Large intestine (tissue), 3 donors: ENCODE data around the gene CALCOCO1. TPM values are rescaled to one million over a fixed set of nuclear protein-coding genes. Genes with fewer than 3 reads are reported as not detected.
A peak's percentile ranks its signal among the peaks of the same experiment; 100 is the strongest.

ENCODE experiments used
- DNase-seq, 2 donors: peaks; one replicate each; pipeline versions ENCODE4 v3.0.0 to v3.0.0-alpha.2; 2013
- H3K27ac ChIP-seq: one replicate; pipeline ENCODE4 v1.5.1; 2013; ENCODE audit warnings: low read length
- H3K27me3 ChIP-seq: 2 replicates; pipeline ENCODE4 v1.6.1; 2013; ENCODE audit warnings: low read length; ENCODE audit not compliant: control insufficient read depth, insufficient read depth
- H3K36me3 ChIP-seq: 2 replicates; pipeline ENCODE4 v1.6.1; 2013; ENCODE audit warnings: low read length; ENCODE audit not compliant: control insufficient read depth, insufficient read depth
- H3K4me1 ChIP-seq: one replicate; pipeline ENCODE4 v1.6.1; 2013; ENCODE audit warnings: low read length; ENCODE audit not compliant: control insufficient read depth, insufficient read depth
- H3K4me3 ChIP-seq: one replicate; pipeline ENCODE4 v1.5.1; 2013; ENCODE audit warnings: low read length
- H3K9me3 ChIP-seq: one replicate; pipeline ENCODE4 v1.6.1; 2013; ENCODE audit warnings: mild to moderate bottlenecking, low read depth, low read length, moderate library complexity; ENCODE audit not compliant: control insufficient read depth
- WGBS: methylation state at CpG from one replicate; pipeline ENCODE4 v1.1.5; 2013; ENCODE audit warnings: low lambda C conversion rate; ENCODE audit not compliant: insufficient coverage; 5-methylcytosine and 5-hydroxymethylcytosine counted together
- polyA plus RNA-seq: library from polyadenylated mRNA; unstranded; fragments of 120-200 nt; gene quantifications from one replicate; pipeline ENCODE4 v1.2.1, GENCODE V29; 2013

CALCOCO1 gene
- polyA plus RNA-seq, 1 donor: 91.5 TPM

- H3K27ac ChIP-seq: no peak overlapping the region
- DNase-seq: no peak
- peaks cover 93% of the 10 kb centered on the region for H3K27me3 ChIP-seq
- peaks cover 5% of the 10 kb centered on the region for H3K9me3 ChIP-seq
- WGBS: no CpG with 5 or more reads among the region's 7 CpGs
- peaks cover 13% of the 10 kb centered on the region for H3K4me1 ChIP-seq
- no peak overlapping the region for H3K4me3 ChIP-seq
- no peaks in the 10 kb centered on the region for H3K36me3 ChIP-seq
Measured at GRCh38 chr12:53754188-53754585, 26.9 kb upstream of the CALCOCO1 start.

- Histone ChIP-seq H3K4me1 (peaks cover 13% of the 10 kb centered on the region), H3K9me3 (peaks cover 5% of the 10 kb centered on the region), H3K36me3 (no peaks in the 10 kb centered on the region), H3K4me3 (no peak overlapping the region), H3K27me3 (peaks cover 93% of the 10 kb centered on the region), H3K27ac (no peak overlapping the region)
- DNase-seq: no peak
- no CpG with 5 or more reads among the region's 3 CpGs for WGBS
Measured at GRCh38 chr12:53752621-53753020, 25.4 kb upstream of the CALCOCO1 start.

DNA sequence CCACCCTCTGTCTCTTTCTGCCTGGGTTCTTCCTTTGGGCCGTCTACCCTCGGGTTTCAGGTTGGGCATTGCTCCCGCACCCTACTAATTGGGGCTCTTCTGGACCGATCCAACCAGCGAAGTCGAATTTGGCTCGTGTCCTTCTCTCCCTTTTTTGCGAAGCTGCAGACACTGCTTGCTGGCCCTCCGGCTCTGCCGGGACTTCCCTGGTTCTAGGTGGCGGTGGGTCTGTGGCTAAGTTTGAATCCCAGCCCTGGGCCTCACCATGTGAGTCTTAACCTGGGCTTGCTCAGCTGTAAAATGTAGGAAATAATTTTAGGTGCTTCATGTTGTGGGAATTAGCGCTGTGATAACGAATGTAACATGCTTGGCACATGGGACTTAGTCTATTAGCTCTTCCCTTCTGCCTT lies 24.9 kb upstream of the CALCOCO1 start:
- no peaks in the 10 kb centered on the region for H3K36me3 ChIP-seq
- H3K4me1 ChIP-seq: peaks cover 13% of the 10 kb centered on the region
- H3K27me3 ChIP-seq: peaks cover 93% of the 10 kb centered on the region
- peaks cover 5% of the 10 kb centered on the region for H3K9me3 ChIP-seq
- no peak overlapping the region for H3K4me3 ChIP-seq
- no peak overlapping the region for H3K27ac ChIP-seq
- WGBS: no CpG with 5 or more reads among the region's 13 CpGs
- DNase-seq: no peak

DNA sequence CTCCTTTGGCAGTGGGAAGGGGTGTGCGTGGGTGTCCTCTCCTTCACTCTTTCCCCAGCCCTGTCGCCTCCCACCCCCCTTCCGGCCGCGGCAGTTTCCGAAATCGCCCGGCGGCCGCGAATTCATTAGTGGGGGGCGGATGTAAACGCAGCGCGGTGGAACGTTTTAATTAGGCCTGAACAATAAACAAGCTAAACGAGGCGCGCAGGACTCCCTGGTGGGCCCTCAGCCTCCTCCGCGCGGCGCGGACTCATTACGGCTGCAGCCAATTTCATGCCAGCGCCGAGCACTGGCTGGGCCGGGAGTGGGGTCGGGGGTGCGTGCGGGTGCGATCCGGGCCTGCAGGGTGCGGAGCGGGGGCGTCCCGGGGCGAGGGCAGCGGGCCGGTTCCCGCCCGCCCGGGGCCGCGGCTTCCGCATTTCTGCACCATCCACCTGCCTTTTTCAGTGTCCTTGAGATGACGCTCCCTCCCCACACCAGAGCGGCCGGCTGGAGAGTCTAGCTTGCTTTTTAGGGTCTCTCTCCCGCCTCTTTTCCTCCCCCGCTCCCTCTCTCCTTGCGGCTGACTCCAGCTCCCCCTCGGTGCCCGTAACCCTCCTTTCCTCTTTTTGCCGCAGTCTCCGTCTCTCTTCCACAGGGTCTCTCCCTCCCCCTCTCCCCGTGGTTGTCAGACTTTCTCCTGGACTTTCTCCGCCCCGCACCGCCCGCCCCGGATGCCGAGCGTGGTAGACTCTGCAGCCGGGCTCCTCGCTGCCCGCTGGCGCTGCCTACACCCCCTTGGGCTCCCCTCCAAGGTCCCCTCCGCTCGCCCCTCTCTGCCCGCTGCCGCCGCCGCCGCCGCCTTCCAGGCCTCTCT lies 24.3 kb upstream of the CALCOCO1 start, which contains the start of gene CISTR:
Gene CISTR (minus strand): TSS at position 644 of the 856 bp plus-strand sequence.
- Histone ChIP-seq H3K4me1 (peaks cover 9% of the 10 kb centered on the region), H3K36me3 (no peaks in the 10 kb centered on the region), H3K27me3 (peaks cover 92% of the 10 kb centered on the region), H3K9me3 (peaks cover 5% of the 10 kb centered on the region), H3K27ac (no peak within 1 kb of the TSS), H3K4me3 (peak within 1 kb of the TSS; percentile 42)
- 0% methylated on average over 6 of the region's 76 CpGs for WGBS
- peak in 1 of 2 donors; percentile 43 for DNase-seq

- peak in 1 of 2 donors; percentile 49 for DNase-seq
- Histone ChIP-seq H3K36me3 (no peaks in the 10 kb centered on the region), H3K4me1 (peaks cover 9% of the 10 kb centered on the region), H3K27ac (no peak overlapping the region), H3K27me3 (peaks cover 87% of the 10 kb centered on the region), H3K4me3 (peak overlapping the region; percentile 42), H3K9me3 (peaks cover 5% of the 10 kb centered on the region)
- WGBS: no CpG with 5 or more reads among the region's 36 CpGs
Measured at GRCh38 chr12:53750812-53751335, 23.6 kb upstream of the CALCOCO1 start.

DNA sequence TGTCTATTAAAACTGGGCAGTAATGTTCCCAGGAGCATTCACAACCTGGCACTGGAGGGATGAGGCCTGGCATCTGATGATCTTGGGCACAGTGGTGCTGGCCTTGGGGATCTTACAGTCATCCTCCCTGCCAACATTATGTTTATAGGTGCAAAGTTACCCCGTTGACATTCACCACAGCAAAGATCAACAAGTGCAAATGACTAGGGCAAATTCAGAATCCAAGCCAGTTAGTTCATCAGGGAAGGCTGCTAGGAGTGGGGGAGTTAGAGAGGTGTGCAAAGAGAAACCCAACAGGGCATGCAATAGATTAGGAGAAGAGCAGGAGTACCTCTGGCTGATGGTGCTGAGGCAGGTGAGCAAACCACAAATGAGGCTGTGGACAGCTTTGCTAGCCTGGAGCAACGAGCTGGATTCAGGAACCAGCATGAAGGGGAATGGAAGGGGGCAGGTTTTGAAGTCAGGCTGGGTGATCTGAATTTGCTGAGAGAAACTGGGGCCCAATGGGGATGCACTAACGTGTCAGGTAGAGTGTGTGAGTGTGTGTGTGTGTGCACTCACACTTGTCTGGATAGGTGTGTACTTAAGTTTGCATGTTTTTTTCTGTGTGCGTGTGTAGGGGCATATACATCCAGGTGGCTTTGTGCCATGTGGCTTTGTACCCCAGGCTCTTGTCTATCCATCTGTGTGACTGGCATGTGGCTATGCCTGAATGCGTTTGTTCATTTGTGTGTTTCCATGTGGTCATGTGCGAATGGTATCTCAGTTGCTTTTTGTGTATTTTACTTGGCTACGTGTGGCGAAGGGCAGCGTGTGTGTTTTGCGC lies 22.9 kb upstream of the CALCOCO1 start:
- H3K27ac ChIP-seq: no peak overlapping the region
- peaks cover 86% of the 10 kb centered on the region for H3K27me3 ChIP-seq
- H3K36me3 ChIP-seq: no peaks in the 10 kb centered on the region
- H3K4me3 ChIP-seq: no peak overlapping the region
- peaks cover 5% of the 10 kb centered on the region for H3K9me3 ChIP-seq
- H3K4me1 ChIP-seq: peaks cover 9% of the 10 kb centered on the region
- DNase-seq: no peak
- WGBS: no CpG with 5 or more reads among the region's 10 CpGs

- H3K4me1 ChIP-seq: peaks cover 9% of the 10 kb centered on the region
- no peaks in the 10 kb centered on the region for H3K36me3 ChIP-seq
- WGBS: 82% methylated on average over 2 of the region's 22 CpGs
- H3K27me3 ChIP-seq: peaks cover 85% of the 10 kb centered on the region
- no peak overlapping the region for H3K4me3 ChIP-seq
- H3K9me3 ChIP-seq: peaks cover 5% of the 10 kb centered on the region
- H3K27ac ChIP-seq: no peak overlapping the region
- no peak for DNase-seq
Measured at GRCh38 chr12:53748072-53748840, 21.0 kb upstream of the CALCOCO1 start.

GRCh38 chr12:53747095-53747494 lies 19.8 kb upstream of the CALCOCO1 start:
- H3K36me3 ChIP-seq: no peaks in the 10 kb centered on the region
- H3K27ac ChIP-seq: no peak overlapping the region
- H3K4me1 ChIP-seq: peaks cover 9% of the 10 kb centered on the region
- peaks cover 5% of the 10 kb centered on the region for H3K9me3 ChIP-seq
- 0% methylated on average over 1 of the region's 5 CpGs for WGBS
- H3K27me3 ChIP-seq: peaks cover 83% of the 10 kb centered on the region
- no peak overlapping the region for H3K4me3 ChIP-seq
- DNase-seq: no peak

DNA sequence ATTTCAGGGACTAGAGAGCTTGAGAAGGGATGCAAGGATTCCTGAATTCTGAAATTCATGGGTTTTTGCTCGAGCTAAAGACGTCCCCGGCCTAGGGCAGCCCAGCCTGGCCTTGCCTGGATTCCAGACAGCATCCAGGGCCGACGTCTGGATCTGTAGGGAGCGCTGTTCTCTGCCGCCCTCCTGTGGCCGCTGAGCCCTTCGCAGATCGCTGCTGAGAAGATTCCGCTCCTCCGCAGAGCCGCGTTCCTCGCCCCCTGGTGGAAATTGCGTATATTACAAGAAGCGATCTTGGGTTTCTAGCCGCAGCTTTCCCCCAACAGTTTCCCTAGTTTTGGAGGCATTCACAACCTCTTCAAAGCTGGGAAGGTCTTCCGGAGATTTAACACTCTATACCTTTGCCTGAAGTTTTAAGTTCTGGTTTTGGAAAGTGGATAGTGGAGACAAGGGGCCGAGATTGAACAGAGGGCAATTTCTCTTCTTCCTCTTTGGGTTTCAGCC lies 19.4 kb upstream of the CALCOCO1 start:
- H3K4me1 ChIP-seq: peaks cover 9% of the 10 kb centered on the region
- H3K9me3 ChIP-seq: peaks cover 5% of the 10 kb centered on the region
- WGBS: no CpG with 5 or more reads among the region's 20 CpGs
- DNase-seq: peak; percentile 80 to 89
- peaks cover 79% of the 10 kb centered on the region for H3K27me3 ChIP-seq
- H3K36me3 ChIP-seq: no peaks in the 10 kb centered on the region
- no peak overlapping the region for H3K4me3 ChIP-seq
- no peak overlapping the region for H3K27ac ChIP-seq
